Measurements from ENCODE around the gene GPR151.
"Not testable (repeated sequence)": the region's sequence is repeated elsewhere in the genome, so short reads cannot be mapped to it uniquely, and the experiment has no call there.

GPR151 gene

GRCh38 chr5:146516151-146516475 lies at the start of gene GPR151:
TSS of gene GPR151 (minus strand) at chr5:146516190. CDS start at chr5:146516113, 77 bp downstream.
- DNase-seq, result no peak

GRCh38 chr5:146564007-146564762 lies 48.2 kb upstream of the GPR151 start:
- no peak for DNase-seq

GRCh38 chr5:146562461-146562860 lies 46.5 kb upstream of the GPR151 start:
- no peak for DNase-seq

- DNase-seq, result no peak
These were observed 45.7 kb upstream of the GPR151 start for GRCh38 chr5:146561711-146562110.

GRCh38 chr5:146560205-146560812 lies 44.3 kb upstream of the GPR151 start:
- DNase-seq, result no peak

- not testable (repeated sequence) for DNase-seq
These were observed 40.9 kb upstream of the GPR151 start for GRCh38 chr5:146556884-146557283.

- DNase-seq, result no peak
These were observed 37.5 kb upstream of the GPR151 start for GRCh38 chr5:146553446-146553845.

- no peak for DNase-seq
These were observed 33.6 kb upstream of the GPR151 start for GRCh38 chr5:146549615-146550014.

GRCh38 chr5:146548781-146549449 lies 32.9 kb upstream of the GPR151 start:
- DNase-seq, result peak; percentile 42

GRCh38 chr5:146544232-146544631 lies 28.2 kb upstream of the GPR151 start:
- DNase-seq, result no peak

GRCh38 chr5:146541958-146542849 lies 26.2 kb upstream of the GPR151 start:
- DNase-seq, result peak; percentile 80

GRCh38 chr5:146540414-146540813 lies 24.4 kb upstream of the GPR151 start:
- no peak for DNase-seq

- no peak for DNase-seq
These were observed 24.0 kb upstream of the GPR151 start for GRCh38 chr5:146539973-146540372.

- no peak for DNase-seq
These were observed 22.4 kb upstream of the GPR151 start for GRCh38 chr5:146538432-146538831.

- no peak for DNase-seq
These were observed 17.9 kb upstream of the GPR151 start for GRCh38 chr5:146533882-146534281.

GRCh38 chr5:146533260-146533857 lies 17.4 kb upstream of the GPR151 start:
- DNase-seq, result peak; percentile 86

- DNase-seq, result no peak
These were observed 14.0 kb upstream of the GPR151 start for GRCh38 chr5:146529984-146530383.

- DNase-seq, result peak; percentile 38
These were observed 12.2 kb upstream of the GPR151 start for GRCh38 chr5:146528236-146528635.

- DNase-seq, result no peak
These were observed 11.8 kb upstream of the GPR151 start for GRCh38 chr5:146527785-146528184.

GRCh38 chr5:146523698-146524097 lies 7.7 kb upstream of the GPR151 start:
- DNase-seq, result no peak

- no peak for DNase-seq
These were observed 5.6 kb upstream of the GPR151 start for GRCh38 chr5:146521403-146522106.

GRCh38 chr5:146520731-146521130 lies 4.7 kb upstream of the GPR151 start:
- DNase-seq, result no peak
